HepG2 (cell line): ENCODE results near the gene PCYT2. TPM values are rescaled to one million over a fixed set of nuclear protein-coding genes. Genes with fewer than 3 reads are reported as not detected.

ENCODE experiments used
- ARNT2 ChIP-seq: sonication (generic); formaldehyde crosslinking; IDR thresholded peaks from 2 replicates; pipeline ENCODE4 v1.8.0; 2022; ENCODE audit warnings: mild to moderate bottlenecking, low read depth, missing genetic modification reagents, moderate library complexity
- ERF ChIP-seq: IDR thresholded peaks from 2 replicates; pipeline ENCODE4 v1.6.1; 2018; ENCODE audit warnings: missing biosample characterization, missing genetic modification reagents
- ETV5 ChIP-seq: IDR thresholded peaks from 2 replicates; pipeline ENCODE4 v1.6.1; 2018; ENCODE audit warnings: missing biosample characterization, missing genetic modification reagents, inconsistent platforms, borderline replicate concordance
- GPN1 ChIP-seq: sonication (generic); formaldehyde crosslinking; IDR thresholded peaks from 2 replicates; pipeline ENCODE4 v1.5.1; 2020; ENCODE audit warnings: missing genetic modification reagents, borderline replicate concordance
- HDAC1 ChIP-seq: sonication (generic); formaldehyde crosslinking; IDR thresholded peaks from 2 replicates; pipeline ENCODE4 v1.5.1; 2020; ENCODE audit warnings: mild to moderate bottlenecking, missing genetic modification reagents
- HDAC6 ChIP-seq: fragments of 200-600 bp; sonication (generic); IDR thresholded peaks from 2 replicates; pipeline ENCODE4 v1.7.0; 2017; ENCODE audit warnings: mild to moderate bottlenecking, antibody characterized with exemption, low read length, low read depth
- HMG20A ChIP-seq: IDR thresholded peaks from 2 replicates; pipeline ENCODE4 v1.6.1; 2016; ENCODE audit warnings: borderline replicate concordance
- KDM1A ChIP-seq: IDR thresholded peaks from 2 replicates; pipeline ENCODE4 v1.6.1; 2016; ENCODE audit warnings: missing compliant biosample characterization
- KDM5A ChIP-seq: fragments of 200-600 bp; sonication (generic); IDR thresholded peaks from 2 replicates; pipeline ENCODE4 v1.7.0; 2018; ENCODE audit warnings: antibody characterized with exemption, mild to moderate bottlenecking, low read length, borderline replicate concordance
- NFIC ChIP-seq: IDR thresholded peaks from 2 replicates; pipeline ENCODE4 v1.6.1; 2012; ENCODE audit warnings: mild to moderate bottlenecking, low read length, inconsistent platforms
- POGZ ChIP-seq: sonication (generic); formaldehyde crosslinking; IDR thresholded peaks from 2 replicates; pipeline ENCODE4 v1.4.0; 2020; ENCODE audit warnings: mild to moderate bottlenecking, missing genetic modification reagents
- RFX3 ChIP-seq: IDR thresholded peaks from 2 replicates; pipeline ENCODE4 v1.6.1; 2016; ENCODE audit warnings: missing biosample characterization, missing genetic modification reagents
- RNF2 ChIP-seq: fragments of 450-650 bp; conservative IDR thresholded peaks from 2 replicates; pipeline ENCODE4 v1.6.1; 2016; ENCODE audit warnings: low read depth
- RORA ChIP-seq: sonication (generic); formaldehyde crosslinking; IDR thresholded peaks from 2 replicates; pipeline ENCODE4 v1.5.0; 2020; ENCODE audit warnings: mild to moderate bottlenecking, missing genetic modification reagents, moderate library complexity
- TBP ChIP-seq: sonication (generic); formaldehyde crosslinking; IDR thresholded peaks from 2 replicates; pipeline ENCODE4 v1.5.0; 2020; ENCODE audit warnings: missing genetic modification reagents
- TOPORS ChIP-seq: sonication (generic); formaldehyde crosslinking; IDR thresholded peaks from 2 replicates; pipeline ENCODE4 v1.8.0; 2023; ENCODE audit warnings: mild to moderate bottlenecking, missing genetic modification reagents
- XRCC5 ChIP-seq: fragments of 200-400 bp; formaldehyde crosslinking; optimal IDR thresholded peaks from 2 replicates; pipeline ENCODE3; 2017; ENCODE audit warnings: mild to moderate bottlenecking, low read length
- ZBTB7A ChIP-seq: sonication (generic); formaldehyde crosslinking; IDR thresholded peaks from 2 replicates; pipeline ENCODE4 v1.8.0; 2022; ENCODE audit warnings: mild to moderate bottlenecking, missing genetic modification reagents
- ZKSCAN1 ChIP-seq: fragments of 150-350 bp; IDR thresholded peaks from 2 replicates; pipeline ENCODE4 v1.6.1; 2014; ENCODE audit warnings: low read length
- ZNF556 ChIP-seq: sonication (generic); formaldehyde crosslinking; IDR thresholded peaks from 2 replicates; pipeline ENCODE4 v1.4.0; 2020; ENCODE audit warnings: mild to moderate bottlenecking, missing genetic modification reagents, borderline replicate concordance
- polyA plus RNA-seq, 8 experiments: library from polyadenylated mRNA; depleted of rRNA in 3 of 8; stranded (reverse) in 7 of 8; unstranded in 1 of 8; fragments of >200 nt; fragmentation: Illumina TruSeq in 4 of 8; extraction: Trizol in 4 of 8; gene quantifications; 2 replicates each; pipeline versions ENCODE4 v1.2.1 to v1.2.3, GENCODE V29; 2011 to 2016; ENCODE audit warnings: low read depth in 4 of 8, missing spikeins in 1 of 8, mixed read lengths in 1 of 8; ENCODE audit not compliant: insufficient read depth in 1 of 8
- total RNA-seq, 5 experiments: library from RNA; depleted of rRNA; stranded (reverse); fragments of >200 nt; fragmentation: Illumina TruSeq; extraction: Trizol; gene quantifications; 2 replicates each; pipeline ENCODE4 v1.2.3, GENCODE V29; 2016; ENCODE audit warnings: low read depth in 1 of 5
- TF ChIP-seq, protein P1 (sequence below): sonication (generic); formaldehyde crosslinking; IDR thresholded peaks from 2 replicates; pipeline ENCODE4 v1.4.0; 2020; ENCODE audit warnings: mild to moderate bottlenecking, missing genetic modification reagents, borderline replicate concordance
- TF ChIP-seq, protein P2 (sequence below), 2 experiments: sonication (generic) in 1 of 2; formaldehyde crosslinking in 1 of 2; IDR thresholded peaks; 2 replicates each; pipeline versions ENCODE4 v1.4.0 to v1.6.1; 2016 to 2020; ENCODE audit warnings: borderline replicate concordance in 1 of 2, low read depth in 1 of 2, mild to moderate bottlenecking in 1 of 2, missing genetic modification reagents in 1 of 2

Gene PCYT2
- total and polyA plus RNA-seq, 2 of the 13 experiments (the other 11 are each of a cell fraction or from before 2014, with no cell fraction given) = 147 to 297 TPM

DNA sequence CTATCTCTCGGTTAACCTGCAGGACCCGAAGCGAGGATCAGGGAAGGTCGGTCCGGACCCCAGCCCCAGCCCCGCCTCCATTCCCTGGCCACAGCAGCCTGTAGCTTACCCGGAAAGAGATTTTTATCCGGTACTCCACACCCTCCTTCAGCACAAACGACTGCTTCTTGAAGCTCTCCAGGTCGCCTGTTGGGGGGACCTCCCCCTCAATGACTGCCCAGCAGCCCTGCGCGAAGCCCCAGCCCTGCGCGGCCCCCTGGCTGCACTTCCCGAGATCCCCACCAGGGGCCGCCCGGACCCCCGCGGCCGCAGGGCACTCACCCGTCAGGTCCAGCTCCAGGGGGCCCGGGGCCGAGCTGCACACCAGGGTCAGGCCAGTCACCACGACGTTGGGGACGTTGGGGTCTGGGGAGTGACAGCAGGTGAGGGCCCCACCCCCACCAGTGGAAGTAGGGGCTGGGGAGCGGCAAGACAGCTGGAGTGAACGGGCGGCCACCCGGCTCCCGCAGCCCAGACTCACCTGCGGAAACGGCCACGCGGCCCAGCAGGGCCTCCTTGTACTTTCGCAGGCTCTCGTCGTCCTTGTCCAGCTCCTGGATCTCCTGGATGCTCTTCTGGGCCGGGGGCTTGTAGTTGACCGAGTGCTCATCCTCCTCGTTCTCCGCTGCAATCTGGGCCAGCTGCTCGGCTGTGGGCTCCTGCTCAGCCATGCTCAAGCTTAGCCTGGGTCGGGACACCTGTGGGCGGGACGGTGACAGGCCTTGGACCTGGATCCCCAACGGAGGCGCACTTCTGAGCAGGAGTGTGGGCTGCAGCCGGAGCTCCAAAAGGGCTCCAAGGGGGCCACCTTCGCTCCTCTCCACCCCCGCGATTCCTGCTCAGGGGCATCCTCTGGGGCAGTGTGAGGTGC lies 41.7 kb downstream of the PCYT2 start (continued):
- TF ChIP-seq ZNF556 = no peak
- no peak for TF ChIP-seq RORA (CRISPR knock-in tag)
- TF ChIP-seq RFX3 (CRISPR knock-in tag) = no peak
- no peak; the same call in 1 of the 2 replicates for TF ChIP-seq ZBTB7A (CRISPR knock-in tag)
- TF ChIP-seq POGZ (CRISPR knock-in tag) = 0 out of 2 replicates have a peak, but pooled peaks have one; percentile 12
- no peak; the same call in 1 of the 2 replicates for TF ChIP-seq HDAC1
- no peak for TF ChIP-seq GPN1
- peak; percentile 94 for TF ChIP-seq TOPORS (CRISPR knock-in tag)
- TF ChIP-seq ERF (CRISPR knock-in tag) = no peak
- TF ChIP-seq, protein P1, sequence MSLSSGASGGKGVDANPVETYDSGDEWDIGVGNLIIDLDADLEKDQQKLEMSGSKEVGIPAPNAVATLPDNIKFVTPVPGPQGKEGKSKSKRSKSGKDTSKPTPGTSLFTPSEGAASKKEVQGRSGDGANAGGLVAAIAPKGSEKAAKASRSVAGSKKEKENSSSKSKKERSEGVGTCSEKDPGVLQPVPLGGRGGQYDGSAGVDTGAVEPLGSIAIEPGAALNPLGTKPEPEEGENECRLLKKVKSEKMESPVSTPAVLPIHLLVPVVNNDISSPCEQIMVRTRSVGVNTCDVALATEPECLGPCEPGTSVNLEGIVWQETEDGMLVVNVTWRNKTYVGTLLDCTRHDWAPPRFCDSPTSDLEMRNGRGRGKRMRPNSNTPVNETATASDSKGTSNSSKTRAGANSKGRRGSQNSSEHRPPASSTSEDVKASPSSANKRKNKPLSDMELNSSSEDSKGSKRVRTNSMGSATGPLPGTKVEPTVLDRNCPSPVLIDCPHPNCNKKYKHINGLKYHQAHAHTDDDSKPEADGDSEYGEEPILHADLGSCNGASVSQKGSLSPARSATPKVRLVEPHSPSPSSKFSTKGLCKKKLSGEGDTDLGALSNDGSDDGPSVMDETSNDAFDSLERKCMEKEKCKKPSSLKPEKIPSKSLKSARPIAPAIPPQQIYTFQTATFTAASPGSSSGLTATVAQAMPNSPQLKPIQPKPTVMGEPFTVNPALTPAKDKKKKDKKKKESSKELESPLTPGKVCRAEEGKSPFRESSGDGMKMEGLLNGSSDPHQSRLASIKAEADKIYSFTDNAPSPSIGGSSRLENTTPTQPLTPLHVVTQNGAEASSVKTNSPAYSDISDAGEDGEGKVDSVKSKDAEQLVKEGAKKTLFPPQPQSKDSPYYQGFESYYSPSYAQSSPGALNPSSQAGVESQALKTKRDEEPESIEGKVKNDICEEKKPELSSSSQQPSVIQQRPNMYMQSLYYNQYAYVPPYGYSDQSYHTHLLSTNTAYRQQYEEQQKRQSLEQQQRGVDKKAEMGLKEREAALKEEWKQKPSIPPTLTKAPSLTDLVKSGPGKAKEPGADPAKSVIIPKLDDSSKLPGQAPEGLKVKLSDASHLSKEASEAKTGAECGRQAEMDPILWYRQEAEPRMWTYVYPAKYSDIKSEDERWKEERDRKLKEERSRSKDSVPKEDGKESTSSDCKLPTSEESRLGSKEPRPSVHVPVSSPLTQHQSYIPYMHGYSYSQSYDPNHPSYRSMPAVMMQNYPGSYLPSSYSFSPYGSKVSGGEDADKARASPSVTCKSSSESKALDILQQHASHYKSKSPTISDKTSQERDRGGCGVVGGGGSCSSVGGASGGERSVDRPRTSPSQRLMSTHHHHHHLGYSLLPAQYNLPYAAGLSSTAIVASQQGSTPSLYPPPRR (CRISPR knock-in tag) = no peak
- TF ChIP-seq RNF2 = no peak
- peak; percentile 89 for TF ChIP-seq XRCC5
- no peak for TF ChIP-seq KDM1A (CRISPR knock-in tag)
- TF ChIP-seq, protein P2, sequence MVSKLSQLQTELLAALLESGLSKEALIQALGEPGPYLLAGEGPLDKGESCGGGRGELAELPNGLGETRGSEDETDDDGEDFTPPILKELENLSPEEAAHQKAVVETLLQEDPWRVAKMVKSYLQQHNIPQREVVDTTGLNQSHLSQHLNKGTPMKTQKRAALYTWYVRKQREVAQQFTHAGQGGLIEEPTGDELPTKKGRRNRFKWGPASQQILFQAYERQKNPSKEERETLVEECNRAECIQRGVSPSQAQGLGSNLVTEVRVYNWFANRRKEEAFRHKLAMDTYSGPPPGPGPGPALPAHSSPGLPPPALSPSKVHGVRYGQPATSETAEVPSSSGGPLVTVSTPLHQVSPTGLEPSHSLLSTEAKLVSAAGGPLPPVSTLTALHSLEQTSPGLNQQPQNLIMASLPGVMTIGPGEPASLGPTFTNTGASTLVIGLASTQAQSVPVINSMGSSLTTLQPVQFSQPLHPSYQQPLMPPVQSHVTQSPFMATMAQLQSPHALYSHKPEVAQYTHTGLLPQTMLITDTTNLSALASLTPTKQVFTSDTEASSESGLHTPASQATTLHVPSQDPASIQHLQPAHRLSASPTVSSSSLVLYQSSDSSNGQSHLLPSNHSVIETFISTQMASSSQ (IDR thresholded peaks at IDR 0.05; ENCODE audit: low read depth) = no peak
- TF ChIP-seq, protein P2 (CRISPR knock-in tag; IDR thresholded peaks at IDR 0.05; ENCODE audit: borderline replicate concordance) = no peak
- TF ChIP-seq ARNT2 = no peak; the same call in 1 of the 2 replicates
- TF ChIP-seq NFIC = 0 out of 2 replicates have a peak, but pooled peaks have one; percentile 41
- peak; percentile 33; the same call in 1 of the 2 replicates for TF ChIP-seq ETV5
- no peak for TF ChIP-seq KDM5A
- TF ChIP-seq TBP (CRISPR knock-in tag) = no peak
- no peak for TF ChIP-seq ZKSCAN1
- no peak for TF ChIP-seq HMG20A
- no peak for TF ChIP-seq HDAC6
